Mesendoderm (in vitro differentiated cells): ENCODE measurements around the gene TMEM132D.

Experiments used
- DNase-seq: peaks from one replicate; pipeline ENCODE4 v3.0.0; 2013
- H2AK5ac ChIP-seq: 2 replicates; pipeline ENCODE4 v1.6.1; 2013; ENCODE audit warnings: low read length, inconsistent platforms
- H2BK120ac ChIP-seq: 2 replicates; pipeline ENCODE4 v1.6.1; 2013; ENCODE audit warnings: low read depth, mild to moderate bottlenecking, low read length, moderate library complexity, mixed read lengths
- H2BK15ac ChIP-seq: replicated peaks from 2 replicates; pipeline ENCODE4 v1.6.1; 2013; ENCODE audit warnings: low read depth, mild to moderate bottlenecking, moderate library complexity
- H2BK5ac ChIP-seq: 2 replicates; pipeline ENCODE4 v1.6.1; 2013; ENCODE audit warnings: low read length, inconsistent platforms
- H3K18ac ChIP-seq: 2 replicates; pipeline ENCODE4 v1.6.1; 2013; ENCODE audit warnings: mild to moderate bottlenecking, low read length, mixed read lengths
- H3K23ac ChIP-seq: one replicate; pipeline ENCODE4 v1.6.1; 2013; ENCODE audit warnings: low read length
- H3K27ac ChIP-seq: 2 replicates; pipeline ENCODE4 v1.5.1; 2013; ENCODE audit warnings: low read depth, mild to moderate bottlenecking, inconsistent platforms, low read length, moderate library complexity
- H3K27me3 ChIP-seq: 2 replicates; pipeline ENCODE4 v1.6.1; 2013; ENCODE audit warnings: low read length, control low read depth, mild to moderate bottlenecking, inconsistent platforms; ENCODE audit not compliant: insufficient read depth, poor library complexity
- H3K36me3 ChIP-seq: 2 replicates; pipeline ENCODE4 v1.6.1; 2013; ENCODE audit warnings: low read length, inconsistent platforms; ENCODE audit not compliant: control insufficient read depth, insufficient read depth
- H3K4ac ChIP-seq: one replicate; pipeline ENCODE4 v1.6.1; 2013; ENCODE audit warnings: low read depth, mild to moderate bottlenecking, low read length, moderate library complexity
- H3K4me1 ChIP-seq: 2 replicates; pipeline ENCODE4 v1.6.1; 2013; ENCODE audit warnings: low read depth, low read length, inconsistent platforms; ENCODE audit not compliant: control insufficient read depth
- H3K4me2 ChIP-seq: 2 replicates; pipeline ENCODE4 v1.6.1; 2013; ENCODE audit warnings: low read length
- H3K4me3 ChIP-seq: 2 replicates; pipeline ENCODE4 v1.5.1; 2013; ENCODE audit warnings: mild to moderate bottlenecking, low read length
- H3K56ac ChIP-seq: one replicate; pipeline ENCODE4 v1.6.1; 2013; ENCODE audit warnings: low read length
- H3K79me1 ChIP-seq: 2 replicates; pipeline ENCODE4 v1.6.1; 2013; ENCODE audit warnings: low read length, inconsistent platforms
- H3K79me2 ChIP-seq: 2 replicates; pipeline ENCODE4 v1.6.1; 2013; ENCODE audit warnings: mild to moderate bottlenecking, low read length; ENCODE audit not compliant: control insufficient read depth, insufficient read depth
- H3K9ac ChIP-seq: 2 replicates; pipeline ENCODE4 v1.6.1; 2013; ENCODE audit warnings: low read length, inconsistent platforms
- H4K5ac ChIP-seq: one replicate; pipeline ENCODE4 v1.6.1; 2013; ENCODE audit warnings: low read length
- H4K8ac ChIP-seq: one replicate; pipeline ENCODE4 v1.6.1; 2013; ENCODE audit warnings: low read depth, mild to moderate bottlenecking, control low read depth, low read length, moderate library complexity
- WGBS: extraction: QIAGEN DNeasy Blood & Tissue Kit; methylation state at CpG from one replicate; pipeline ENCODE4 v1.1.7; 2013; ENCODE audit warnings: low lambda C conversion rate, missing lambda C conversion rate; ENCODE audit not compliant: insufficient coverage; ENCODE audit errors: extremely low coverage; 5-methylcytosine and 5-hydroxymethylcytosine counted together

TMEM132D gene

GRCh38 chr12:129701631-129702101, 202.2 kb downstream of the TMEM132D start:
- no peak for DNase-seq
- Histone ChIP-seq H3K4me2 (no peak overlapping the region), H3K9ac (no peak overlapping the region), H3K79me1 (no peaks in the 10 kb centered on the region), H4K5ac (no peak overlapping the region), H3K79me2 (no peaks in the 10 kb centered on the region), H2BK120ac (no peak overlapping the region), H3K27me3 (no peaks in the 10 kb centered on the region), H3K4ac (no peak overlapping the region), H2AK5ac (no peak overlapping the region), H3K18ac (no peak overlapping the region), H3K27ac (no peak overlapping the region), H3K23ac (peak overlapping the region; percentile 37), H3K4me1 (peaks cover 2% of the 10 kb centered on the region), H4K8ac (no peak overlapping the region), H3K4me3 (no peak overlapping the region), H3K36me3 (no peaks in the 10 kb centered on the region), H2BK5ac (no peak overlapping the region), H2BK15ac (no peak overlapping the region), H3K56ac (no peak overlapping the region)
- WGBS, result no CpG with 5 or more reads among the region's 9 CpGs

GRCh38 chr12:129700036-129700435, 203.8 kb downstream of the TMEM132D start:
- Histone ChIP-seq H3K79me2 (no peaks in the 10 kb centered on the region), H2BK5ac (no peak overlapping the region), H3K56ac (no peak overlapping the region), H4K5ac (no peak overlapping the region), H4K8ac (no peak overlapping the region), H3K79me1 (no peaks in the 10 kb centered on the region), H2BK120ac (no peak overlapping the region), H3K4me3 (no peak overlapping the region), H3K4me1 (peaks cover 4% of the 10 kb centered on the region), H2AK5ac (no peak overlapping the region), H3K23ac (no peak overlapping the region), H3K27me3 (no peaks in the 10 kb centered on the region), H3K4ac (no peak overlapping the region), H3K18ac (no peak overlapping the region), H3K4me2 (no peak overlapping the region), H3K36me3 (no peaks in the 10 kb centered on the region), H3K27ac (no peak overlapping the region), H2BK15ac (no peak overlapping the region), H3K9ac (no peak overlapping the region)
- WGBS, result no CpG with 5 or more reads among the region's 22 CpGs
- no peak for DNase-seq

GRCh38 chr12:129696926-129697325, 206.9 kb downstream of the TMEM132D start:
- no peak overlapping the region for H2BK15ac ChIP-seq
- H3K4ac ChIP-seq, result no peak overlapping the region
- no peak overlapping the region for H2BK120ac ChIP-seq
- H3K36me3 ChIP-seq, result no peaks in the 10 kb centered on the region
- no peak overlapping the region for H4K5ac ChIP-seq
- H3K4me3 ChIP-seq, result no peak overlapping the region
- no peak for DNase-seq
- no peak overlapping the region for H4K8ac ChIP-seq
- no peaks in the 10 kb centered on the region for H3K79me1 ChIP-seq
- no peak overlapping the region for H3K9ac ChIP-seq
- no peak overlapping the region for H3K18ac ChIP-seq
- no peak overlapping the region for H3K56ac ChIP-seq
- H3K27ac ChIP-seq, result no peak overlapping the region
- no peak overlapping the region for H3K4me2 ChIP-seq
- no peak overlapping the region for H3K23ac ChIP-seq
- no peaks in the 10 kb centered on the region for H3K79me2 ChIP-seq
- no CpG with 5 or more reads among the region's 11 CpGs for WGBS
- no peaks in the 10 kb centered on the region for H3K27me3 ChIP-seq
- H2AK5ac ChIP-seq, result no peak overlapping the region
- peaks cover 4% of the 10 kb centered on the region for H3K4me1 ChIP-seq
- H2BK5ac ChIP-seq, result no peak overlapping the region

GRCh38 chr12:129696405-129696804, 207.4 kb downstream of the TMEM132D start:
- no peak overlapping the region for H2BK15ac ChIP-seq
- no CpG with 5 or more reads among the region's 5 CpGs for WGBS
- H3K18ac ChIP-seq, result no peak overlapping the region
- H3K4ac ChIP-seq, result no peak overlapping the region
- H2BK120ac ChIP-seq, result no peak overlapping the region
- no peak overlapping the region for H3K4me3 ChIP-seq
- no peak overlapping the region for H3K27ac ChIP-seq
- peaks cover 4% of the 10 kb centered on the region for H3K4me1 ChIP-seq
- H2AK5ac ChIP-seq, result no peak overlapping the region
- no peak overlapping the region for H3K9ac ChIP-seq
- no peak overlapping the region for H4K5ac ChIP-seq
- H3K27me3 ChIP-seq, result no peaks in the 10 kb centered on the region
- no peak overlapping the region for H4K8ac ChIP-seq
- no peaks in the 10 kb centered on the region for H3K79me1 ChIP-seq
- H2BK5ac ChIP-seq, result no peak overlapping the region
- no peak overlapping the region for H3K23ac ChIP-seq
- H3K4me2 ChIP-seq, result no peak overlapping the region
- H3K79me2 ChIP-seq, result no peaks in the 10 kb centered on the region
- no peaks in the 10 kb centered on the region for H3K36me3 ChIP-seq
- peak; percentile 70 for DNase-seq
- H3K56ac ChIP-seq, result no peak overlapping the region

- no CpG with 5 or more reads among the region's 8 CpGs for WGBS
- Histone ChIP-seq H3K18ac (no peak overlapping the region), H3K27ac (no peak overlapping the region), H3K9ac (no peak overlapping the region), H4K5ac (no peak overlapping the region), H3K79me1 (no peaks in the 10 kb centered on the region), H3K4ac (no peak overlapping the region), H2BK120ac (no peak overlapping the region), H3K36me3 (no peaks in the 10 kb centered on the region), H4K8ac (no peak overlapping the region), H3K56ac (no peak overlapping the region), H2BK15ac (no peak overlapping the region), H3K4me2 (no peak overlapping the region), H3K27me3 (no peaks in the 10 kb centered on the region), H2AK5ac (no peak overlapping the region), H3K79me2 (no peaks in the 10 kb centered on the region), H3K23ac (no peak overlapping the region), H2BK5ac (no peak overlapping the region), H3K4me1 (peaks cover 4% of the 10 kb centered on the region), H3K4me3 (no peak overlapping the region)
- DNase-seq, result no peak
Measured at GRCh38 chr12:129693731-129694130, 210.1 kb downstream of the TMEM132D start.

GRCh38 chr12:129687731-129688130, 216.1 kb downstream of the TMEM132D start:
- no peak overlapping the region for H2BK5ac ChIP-seq
- H3K23ac ChIP-seq, result no peak overlapping the region
- H3K27me3 ChIP-seq, result no peaks in the 10 kb centered on the region
- H3K9ac ChIP-seq, result no peak overlapping the region
- no peak overlapping the region for H3K27ac ChIP-seq
- H3K4ac ChIP-seq, result no peak overlapping the region
- H3K18ac ChIP-seq, result no peak overlapping the region
- no peaks in the 10 kb centered on the region for H3K36me3 ChIP-seq
- no peaks in the 10 kb centered on the region for H3K79me2 ChIP-seq
- no peak for DNase-seq
- no peak overlapping the region for H2BK120ac ChIP-seq
- no peak overlapping the region for H2BK15ac ChIP-seq
- no peaks in the 10 kb centered on the region for H3K4me1 ChIP-seq
- H4K8ac ChIP-seq, result no peak overlapping the region
- no peak overlapping the region for H2AK5ac ChIP-seq
- no peak overlapping the region for H3K4me3 ChIP-seq
- H4K5ac ChIP-seq, result no peak overlapping the region
- H3K79me1 ChIP-seq, result no peaks in the 10 kb centered on the region
- no peak overlapping the region for H3K56ac ChIP-seq
- no peak overlapping the region for H3K4me2 ChIP-seq
